HG03571 (cell line): ENCODE data around the gene FAM221B.

Source experiments
- ATAC-seq: cut with Tn5 transposase; IDR thresholded peaks from one replicate; pipeline ENCODE4 v1.9.1; 2021; ENCODE audit not compliant: unreplicated experiment

The FAM221B gene

GRCh38 chr9:35847792-35848572 lies 19.4 kb upstream of the FAM221B start:
- ATAC-seq: peak; percentile 78

- ATAC-seq: no peak
These were observed 17.6 kb upstream of the FAM221B start for GRCh38 chr9:35845824-35846771.

- no peak for ATAC-seq
These were observed 16.2 kb upstream of the FAM221B start for GRCh38 chr9:35844628-35845270.

GRCh38 chr9:35842795-35843194 lies 14.3 kb upstream of the FAM221B start:
- ATAC-seq: no peak

- no peak for ATAC-seq
These were observed 13.7 kb upstream of the FAM221B start for GRCh38 chr9:35842020-35842745.

GRCh38 chr9:35841645-35841900 lies 13.0 kb upstream of the FAM221B start:
- ATAC-seq: no peak

GRCh38 chr9:35840881-35841644 lies 12.5 kb upstream of the FAM221B start:
- no peak for ATAC-seq

GRCh38 chr9:35839926-35840325 lies 11.4 kb upstream of the FAM221B start:
- ATAC-seq: no peak

GRCh38 chr9:35836595-35836994 lies 8.1 kb upstream of the FAM221B start:
- ATAC-seq: no peak

- no peak for ATAC-seq
These were observed 7.2 kb upstream of the FAM221B start for GRCh38 chr9:35835766-35836165.

GRCh38 chr9:35835216-35835632 lies 6.7 kb upstream of the FAM221B start:
- no peak for ATAC-seq

GRCh38 chr9:35834260-35835215 lies 6.0 kb upstream of the FAM221B start:
- no peak for ATAC-seq

GRCh38 chr9:35832814-35833213 lies 4.3 kb upstream of the FAM221B start:
- no peak for ATAC-seq

GRCh38 chr9:35831040-35831439 lies 2.5 kb upstream of the FAM221B start:
- ATAC-seq: no peak

GRCh38 chr9:35829764-35830096 lies 1.2 kb upstream of the FAM221B start:
- ATAC-seq: no peak

GRCh38 chr9:35829084-35829763 lies 692 bp upstream of the FAM221B start, which contains the start of gene TMEM8B:
Gene TMEM8B (plus strand): TSS chr9:35829228. CDS start chr9:35829448, 220 bp downstream.
- ATAC-seq: peak; percentile 63

- no peak for ATAC-seq
These were observed 1.0 kb downstream of the FAM221B start for GRCh38 chr9:35827486-35827885.

- peak; percentile 48 for ATAC-seq
These were observed 2.3 kb downstream of the FAM221B start for GRCh38 chr9:35826071-35826701.
